AG10803 (cell line): Measurements from ENCODE around the gene JAM2.

Experiments used
- DNase-seq: peaks from one replicate; pipeline ENCODE4 v3.0.0; 2010; ENCODE audit warnings: low read depth
- H3K4me3 ChIP-seq: 2 replicates; pipeline ENCODE4 v1.5.1; 2011; ENCODE audit warnings: mild to moderate bottlenecking, low read length, control low read depth
- TF ChIP-seq, protein P1 (sequence below): conservative IDR thresholded peaks from 2 replicates; pipeline ENCODE4 v1.5.1; 2011; ENCODE audit warnings: mild to moderate bottlenecking, low read length, control low read depth, inconsistent platforms

Gene JAM2

DNA sequence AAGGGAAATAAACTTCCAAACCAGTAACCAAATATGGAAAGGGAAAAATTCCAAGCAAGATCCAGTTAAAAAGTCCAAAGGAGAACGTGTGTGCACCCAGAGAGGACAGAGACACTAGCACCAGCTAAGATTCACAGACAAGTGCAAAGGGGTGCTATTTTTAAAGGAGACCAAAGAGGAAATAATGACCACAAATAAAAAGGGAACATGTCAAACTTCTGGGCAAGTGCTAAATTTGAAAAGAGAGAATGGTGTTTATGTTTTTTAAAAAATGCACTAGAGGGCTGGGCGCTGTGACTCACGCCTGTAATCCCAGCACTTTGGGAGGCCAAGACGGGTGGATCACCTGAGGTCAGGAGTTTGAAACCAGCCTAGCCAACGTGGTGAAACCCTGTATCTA is 8.6 kb downstream of the JAM2 start:
- no peak overlapping the region for H3K4me3 ChIP-seq
- DNase-seq = no peak
- TF ChIP-seq, protein P1, sequence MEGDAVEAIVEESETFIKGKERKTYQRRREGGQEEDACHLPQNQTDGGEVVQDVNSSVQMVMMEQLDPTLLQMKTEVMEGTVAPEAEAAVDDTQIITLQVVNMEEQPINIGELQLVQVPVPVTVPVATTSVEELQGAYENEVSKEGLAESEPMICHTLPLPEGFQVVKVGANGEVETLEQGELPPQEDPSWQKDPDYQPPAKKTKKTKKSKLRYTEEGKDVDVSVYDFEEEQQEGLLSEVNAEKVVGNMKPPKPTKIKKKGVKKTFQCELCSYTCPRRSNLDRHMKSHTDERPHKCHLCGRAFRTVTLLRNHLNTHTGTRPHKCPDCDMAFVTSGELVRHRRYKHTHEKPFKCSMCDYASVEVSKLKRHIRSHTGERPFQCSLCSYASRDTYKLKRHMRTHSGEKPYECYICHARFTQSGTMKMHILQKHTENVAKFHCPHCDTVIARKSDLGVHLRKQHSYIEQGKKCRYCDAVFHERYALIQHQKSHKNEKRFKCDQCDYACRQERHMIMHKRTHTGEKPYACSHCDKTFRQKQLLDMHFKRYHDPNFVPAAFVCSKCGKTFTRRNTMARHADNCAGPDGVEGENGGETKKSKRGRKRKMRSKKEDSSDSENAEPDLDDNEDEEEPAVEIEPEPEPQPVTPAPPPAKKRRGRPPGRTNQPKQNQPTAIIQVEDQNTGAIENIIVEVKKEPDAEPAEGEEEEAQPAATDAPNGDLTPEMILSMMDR = no peak

- TF ChIP-seq, protein P1 = no peak
- H3K4me3 ChIP-seq = no peak overlapping the region
- DNase-seq = no peak
These were observed 10.1 kb downstream of the JAM2 start for GRCh38 chr21:25649146-25649545.

GRCh38 chr21:25656412-25656811 is 17.4 kb downstream of the JAM2 start:
- no peak for DNase-seq
- H3K4me3 ChIP-seq = no peak overlapping the region
- TF ChIP-seq, protein P1 = no peak

- TF ChIP-seq, protein P1 = no peak
- no peak overlapping the region for H3K4me3 ChIP-seq
- DNase-seq = no peak
These were observed 18.1 kb downstream of the JAM2 start for GRCh38 chr21:25657140-25657539.

DNA sequence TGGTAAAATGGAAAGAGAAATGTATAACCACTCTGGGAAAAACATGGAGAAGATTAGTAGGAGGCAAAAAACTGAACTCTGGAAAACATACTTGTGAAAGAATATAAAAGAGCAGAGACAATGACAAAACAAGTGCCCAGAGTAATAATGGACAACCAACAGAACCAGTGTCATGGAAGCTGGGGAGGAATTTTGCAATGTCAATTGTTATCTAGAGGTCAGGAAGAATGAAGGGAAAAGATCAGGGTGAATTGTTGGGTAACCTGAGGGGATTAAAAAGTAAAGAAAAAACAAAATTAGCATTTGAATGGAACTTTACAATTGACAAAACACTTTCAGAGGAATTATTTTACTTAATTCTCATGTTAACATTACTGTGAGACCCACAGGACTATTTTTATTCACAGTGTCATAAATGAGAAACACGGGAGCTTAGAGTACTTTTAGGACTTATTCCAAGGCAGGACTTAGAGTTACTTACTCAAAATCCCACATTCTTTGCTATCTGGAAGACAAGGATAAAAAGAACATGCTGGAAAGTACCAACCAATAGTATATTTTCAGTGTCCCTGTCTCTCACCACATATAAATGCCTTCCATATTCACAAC is 19.5 kb downstream of the JAM2 start:
- TF ChIP-seq, protein P1 = no peak
- DNase-seq = no peak

DNA sequence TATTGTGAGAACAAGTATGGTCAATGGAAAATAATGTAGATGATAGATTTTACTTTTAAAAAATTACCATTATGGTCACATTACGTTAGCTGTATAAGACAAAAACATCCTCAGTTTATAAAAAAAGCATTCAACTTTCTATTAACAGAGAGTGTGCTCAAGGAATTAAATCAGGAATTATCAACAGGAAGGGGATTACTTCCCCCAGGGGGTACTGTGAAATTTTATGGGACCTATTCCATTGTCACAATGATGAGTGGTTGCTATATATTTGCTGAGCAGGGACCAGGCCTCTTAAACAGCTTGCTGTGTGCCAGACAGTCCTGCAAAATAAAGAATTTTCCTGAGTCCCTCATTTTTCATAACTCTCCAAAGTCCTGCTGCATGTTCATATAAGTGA is 21.2 kb downstream of the JAM2 start:
- TF ChIP-seq, protein P1 = no peak
- no peak overlapping the region for H3K4me3 ChIP-seq

More for the DNA sequence above, 19.5 kb downstream of the JAM2 start:
- H3K4me3 ChIP-seq = no peak overlapping the region

DNA sequence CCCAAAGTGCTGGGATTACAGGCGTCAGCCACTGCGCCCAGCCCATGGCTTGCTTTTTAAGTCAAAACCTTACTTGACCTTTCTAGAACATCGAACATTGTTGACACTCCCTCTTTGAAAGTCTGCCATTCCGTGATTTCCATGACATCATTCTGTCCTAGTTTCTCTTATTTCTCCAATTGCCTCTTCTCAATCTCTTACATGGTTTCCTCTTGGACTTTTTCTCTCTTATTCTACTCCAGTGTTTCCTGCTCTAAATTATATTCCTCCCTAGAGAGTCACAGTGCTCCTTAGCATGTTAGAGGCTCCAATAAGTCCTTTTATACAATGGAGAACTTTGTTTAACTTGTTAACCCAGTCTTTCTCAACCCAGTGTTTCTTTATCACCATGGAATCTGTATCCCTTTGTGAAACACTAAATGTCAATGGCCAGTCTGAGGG is 25.5 kb downstream of the JAM2 start:
- H3K4me3 ChIP-seq = no peak overlapping the region
- no peak for DNase-seq
- TF ChIP-seq, protein P1 = no peak

More for the DNA sequence above, 21.2 kb downstream of the JAM2 start:
- no peak for DNase-seq
